HG02885 (cell line): ENCODE measurements around the gene RAB30.
"Not testable (repeated sequence)": the region's sequence is repeated elsewhere in the genome, so short reads cannot be mapped to it uniquely, and the experiment has no call there.

Source experiments
- ATAC-seq: cut with Tn5 transposase; IDR thresholded peaks from one replicate; pipeline ENCODE4 v1.9.1; 2021; ENCODE audit warnings: mild to moderate bottlenecking; ENCODE audit not compliant: unreplicated experiment, poor library complexity

Gene RAB30

GRCh38 chr11:82962021-82962420 is 109.7 kb downstream of the RAB30 start:
- not testable (repeated sequence) for ATAC-seq

GRCh38 chr11:82960779-82961143 is 110.9 kb downstream of the RAB30 start:
- ATAC-seq = peak; percentile 2

- peak; percentile 97 for ATAC-seq
Measured at GRCh38 chr11:82959987-82960778, 111.5 kb downstream of the RAB30 start.

- not testable (repeated sequence) for ATAC-seq
Measured at GRCh38 chr11:82955736-82956453, 115.8 kb downstream of the RAB30 start.

GRCh38 chr11:82950502-82950901 is 121.2 kb downstream of the RAB30 start:
- ATAC-seq = not testable (repeated sequence)

- ATAC-seq = no peak
Measured at GRCh38 chr11:82949352-82949751, 122.3 kb downstream of the RAB30 start.

- ATAC-seq = no peak
Measured at GRCh38 chr11:82945682-82946081, 126.0 kb downstream of the RAB30 start.

GRCh38 chr11:82945041-82945440 is 126.7 kb downstream of the RAB30 start:
- not testable (repeated sequence) for ATAC-seq

GRCh38 chr11:82944198-82944597 is 127.5 kb downstream of the RAB30 start:
- no peak for ATAC-seq

GRCh38 chr11:82943430-82943829 is 128.3 kb downstream of the RAB30 start:
- ATAC-seq = not testable (repeated sequence)

GRCh38 chr11:82942376-82942775 is 129.3 kb downstream of the RAB30 start:
- ATAC-seq = no peak

GRCh38 chr11:82939456-82939855 is 132.2 kb downstream of the RAB30 start:
- ATAC-seq = no peak

GRCh38 chr11:82937554-82937953 is 134.1 kb downstream of the RAB30 start:
- no peak for ATAC-seq

- no peak for ATAC-seq
Measured at GRCh38 chr11:82936261-82936660, 135.4 kb downstream of the RAB30 start.

GRCh38 chr11:82932564-82932963 is 139.1 kb downstream of the RAB30 start:
- no peak for ATAC-seq

- no peak for ATAC-seq
Measured at GRCh38 chr11:82930734-82931133, 141.0 kb downstream of the RAB30 start.

GRCh38 chr11:82930229-82930628 is 141.5 kb downstream of the RAB30 start:
- ATAC-seq = peak; percentile 67

GRCh38 chr11:82929121-82929520 is 142.6 kb downstream of the RAB30 start:
- ATAC-seq = no peak

GRCh38 chr11:82927264-82927880 is 144.3 kb downstream of the RAB30 start:
- ATAC-seq = peak; percentile 80

- no peak for ATAC-seq
Measured at GRCh38 chr11:82924522-82925224, 147.0 kb downstream of the RAB30 start.
